Astrocyte of the spinal cord (primary cell): Measurements from ENCODE around the gene ZRANB3.
"Not testable (repeated sequence)": the region's sequence is repeated elsewhere in the genome, so short reads cannot be mapped to it uniquely, and the experiment has no call there.

Experiments
- DNase-seq: peaks from one replicate; pipeline ENCODE4 v3.0.0; 2011; ENCODE audit warnings: low read depth, low spot score
- H3K4me3 ChIP-seq: 2 replicates; pipeline ENCODE4 v1.5.1; 2011; ENCODE audit warnings: low read depth, mild to moderate bottlenecking, low read length, moderate library complexity
- CTCF ChIP-seq: IDR thresholded peaks from 2 replicates; pipeline ENCODE4 v1.5.1; 2012; ENCODE audit warnings: low read depth, mild to moderate bottlenecking, low read length, inconsistent platforms
- in situ Hi-C: cut with HindIII; loops from 2 replicates; pipeline ENCODE4 v1.10.0; 2017; ENCODE audit warnings: low sequenced_read_pairs

The ZRANB3 gene

DNA sequence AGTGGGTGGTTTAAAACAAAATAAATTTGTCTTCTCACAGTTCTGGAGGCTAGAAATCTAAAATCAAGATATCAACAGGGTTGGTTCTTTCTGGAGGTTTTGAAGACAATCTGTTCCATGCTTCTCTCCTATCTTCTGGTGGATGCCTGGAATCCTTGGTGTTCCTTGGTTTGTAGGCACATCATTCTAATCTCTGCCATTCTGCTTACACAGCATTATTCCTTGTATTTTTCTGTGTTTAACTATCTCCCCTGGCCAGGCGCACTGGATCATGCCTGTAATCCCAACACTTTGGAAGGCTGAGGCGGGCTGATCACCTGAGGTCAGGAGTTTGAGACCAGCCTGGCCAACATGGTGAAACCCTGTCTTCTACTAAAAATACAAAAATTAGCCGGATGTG, 108.1 kb downstream of the ZRANB3 start:
- DNase-seq = no peak
- no peak overlapping the region for H3K4me3 ChIP-seq
- no peak for TF ChIP-seq CTCF
- in situ Hi-C loops = no loop called here

DNA sequence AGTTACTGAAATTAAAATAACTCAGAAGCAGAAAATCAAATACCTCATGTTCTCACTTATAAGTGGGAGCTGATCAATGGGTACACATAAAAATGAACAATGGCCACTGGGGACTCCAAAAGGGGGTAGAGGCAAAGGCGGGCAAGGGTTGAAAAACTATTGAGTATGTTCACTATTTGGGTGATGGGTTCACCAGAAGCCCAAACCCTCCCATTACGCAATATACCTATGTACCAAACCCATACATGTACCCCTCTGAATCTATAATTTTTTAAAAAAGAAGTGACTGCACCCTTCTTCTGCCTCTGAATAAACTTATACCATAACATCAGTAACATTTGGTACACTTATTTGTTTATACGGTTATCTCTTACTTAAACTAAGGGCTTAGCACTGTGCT, 119.4 kb downstream of the ZRANB3 start:
- in situ Hi-C loops = no loop called here
- H3K4me3 ChIP-seq = no peak overlapping the region
- DNase-seq = no peak
- TF ChIP-seq CTCF = no peak

GRCh38 chr2:135409436-135409835, 121.6 kb downstream of the ZRANB3 start:
- DNase-seq = no peak
- TF ChIP-seq CTCF = no peak
- H3K4me3 ChIP-seq = no peak overlapping the region
- in situ Hi-C loops = no loop called here

- in situ Hi-C loops, H3K4me3 ChIP-seq, DNase-seq: not testable (repeated sequence)
Measured at GRCh38 chr2:135396259-135396658, 134.8 kb downstream of the ZRANB3 start.

DNA sequence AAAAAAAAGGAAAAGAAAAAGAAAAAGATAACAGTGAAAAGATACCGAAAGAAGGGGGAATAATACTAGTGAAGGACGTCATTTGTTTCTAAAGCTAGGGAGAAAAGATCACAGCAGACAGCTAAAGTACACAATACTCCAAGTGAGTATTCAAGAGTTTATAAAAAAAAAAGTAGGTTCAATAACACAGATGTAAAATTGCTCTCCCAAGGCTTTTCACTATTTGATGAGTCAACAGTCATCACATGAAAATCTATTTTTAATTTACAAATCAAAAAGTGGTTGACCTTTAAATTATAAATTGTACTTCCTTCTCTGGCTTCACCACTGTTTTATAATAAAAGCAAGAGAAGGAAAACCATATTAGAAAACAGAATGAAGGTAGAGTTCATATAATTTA, 144.0 kb downstream of the ZRANB3 start:
- TF ChIP-seq CTCF = no peak
- H3K4me3 ChIP-seq = no peak overlapping the region
- DNase-seq = no peak
- in situ Hi-C loops = no loop called here

DNA sequence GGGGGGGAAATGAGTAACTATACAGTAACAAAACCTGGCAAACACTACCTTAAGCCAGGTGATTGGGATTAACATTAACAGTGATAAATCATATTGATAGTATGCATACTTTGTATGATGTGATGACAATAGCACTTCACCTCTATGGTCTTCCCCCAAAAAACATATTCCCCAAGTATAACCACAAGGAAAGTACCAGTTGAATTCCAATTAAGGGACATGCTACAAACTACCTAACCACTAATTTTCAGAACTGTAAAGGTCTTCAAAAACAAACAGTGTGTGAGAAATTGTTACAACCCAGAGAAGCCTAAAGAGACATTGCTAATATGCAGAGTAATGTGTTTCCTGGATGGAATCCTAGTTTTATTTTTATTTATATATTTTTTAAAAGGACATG, 152.4 kb downstream of the ZRANB3 start:
- TF ChIP-seq CTCF = no peak
- in situ Hi-C loops = no loop called here
- H3K4me3 ChIP-seq = no peak overlapping the region
- no peak for DNase-seq

- in situ Hi-C loops = no loop called here
- DNase-seq = no peak
- no peak overlapping the region for H3K4me3 ChIP-seq
- no peak for TF ChIP-seq CTCF
Measured at GRCh38 chr2:135373702-135374101, 157.3 kb downstream of the ZRANB3 start.
